ENCODE data around the gene STAT6.
"Not testable (repeated sequence)": the region's sequence is repeated elsewhere in the genome, so short reads cannot be mapped to it uniquely, and the experiment has no call there.

STAT6 gene

DNA sequence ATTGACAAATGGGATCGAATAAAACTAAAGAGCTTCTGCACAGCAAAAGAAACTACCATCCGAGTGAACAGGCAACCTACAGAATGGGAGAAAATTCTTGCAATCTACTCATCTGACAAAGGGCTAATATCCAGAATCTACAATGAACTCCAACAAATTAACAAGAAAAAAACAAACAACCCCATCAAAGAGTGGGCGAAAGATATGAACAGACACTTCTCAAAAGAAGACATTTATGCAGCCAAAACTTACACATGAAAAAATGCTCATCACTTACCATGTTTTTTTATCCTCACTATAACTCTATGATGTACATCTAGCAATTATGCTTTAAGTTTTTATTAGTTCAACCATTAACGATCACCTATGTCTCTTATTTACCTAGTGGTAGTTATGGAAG lies 57.3 kb downstream of the STAT6 start:
- DNase-seq (ENCODE audit: low read depth in 3 of 3) = not testable (repeated sequence)

DNA sequence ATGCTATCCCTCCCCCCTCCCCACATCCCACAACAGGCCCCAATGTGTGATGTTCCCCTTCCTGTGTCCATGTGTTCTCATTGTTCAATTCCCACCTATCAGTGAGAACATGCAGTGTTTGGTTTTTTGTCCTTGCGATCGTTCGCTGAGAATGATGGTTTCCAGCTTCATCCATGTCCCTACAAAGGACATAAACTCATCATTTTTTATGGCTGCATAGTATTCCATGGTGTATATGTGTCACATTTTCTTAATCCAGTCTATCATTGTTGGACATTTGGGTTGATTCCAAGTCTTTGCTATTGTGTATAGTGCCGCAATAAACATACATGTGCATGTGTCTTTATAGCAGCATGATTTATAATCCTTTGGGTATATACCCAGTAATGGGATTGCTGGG lies 58.0 kb downstream of the STAT6 start:
- not testable (repeated sequence) for DNase-seq (ENCODE audit: low read depth in 3 of 3)

DNA sequence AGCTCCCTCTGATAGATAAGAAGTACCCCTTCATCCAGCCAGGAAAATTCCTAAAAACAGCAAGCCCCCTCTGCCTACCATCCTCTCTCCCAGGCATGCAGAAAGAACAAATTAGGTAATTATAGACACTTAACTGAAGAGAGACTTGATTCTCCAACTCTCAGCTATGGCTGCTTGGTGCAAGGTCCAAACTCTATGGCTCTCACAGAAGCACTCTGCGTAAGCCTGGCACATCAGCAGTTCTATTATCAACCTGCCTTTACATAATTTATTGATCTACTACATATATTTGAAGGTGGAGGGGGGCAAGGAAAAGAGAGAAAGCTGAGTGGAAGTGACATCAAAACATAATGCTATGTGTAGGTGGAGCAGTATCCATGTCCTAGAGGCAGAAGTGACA lies 60.2 kb downstream of the STAT6 start:
- DNase-seq (ENCODE audit: low read depth in 3 of 3) = no peak

DNA sequence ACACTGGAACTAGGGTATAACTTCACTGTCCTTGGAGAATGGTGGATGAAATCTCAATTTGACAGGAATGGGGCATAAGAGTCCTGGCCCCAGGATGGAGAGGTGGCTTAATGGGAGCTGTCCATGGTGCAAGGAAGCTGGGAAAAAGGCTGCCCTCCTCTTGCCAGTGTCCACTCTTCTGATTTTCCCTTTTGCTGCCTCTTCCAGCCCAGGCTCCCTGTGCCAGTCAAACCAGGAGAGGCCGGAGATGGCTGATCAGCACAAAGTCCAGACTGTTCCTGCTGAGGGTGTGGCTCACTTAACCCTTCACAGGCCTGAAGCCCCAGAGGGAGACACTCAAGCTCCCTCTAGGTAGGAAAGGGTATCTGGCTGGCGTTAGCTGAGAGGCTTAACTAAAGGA lies 61.3 kb downstream of the STAT6 start, which contains the start of gene MYO1A:
TSS of gene MYO1A (minus strand) at position 240 of the 400 bp plus-strand sequence. CDS start 1,806 bp downstream, outside the sequence.
- no peak for DNase-seq (ENCODE audit: low read depth in 3 of 3)

DNA sequence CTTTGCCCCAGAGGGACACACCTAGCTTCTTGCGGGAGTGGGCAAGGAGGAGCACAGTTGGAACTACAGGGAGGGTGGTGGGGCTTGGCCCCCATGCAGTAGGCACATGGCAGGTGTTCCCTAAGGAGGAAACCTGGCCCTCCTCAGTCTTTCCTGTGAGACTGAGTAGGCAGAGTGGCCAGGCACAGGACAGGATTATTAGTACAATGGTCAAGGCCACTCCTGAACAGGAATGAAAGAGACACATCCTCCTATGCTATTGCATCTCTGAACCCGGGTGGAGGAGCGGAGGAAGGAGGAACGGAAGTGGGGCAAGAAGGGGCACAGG lies 62.1 kb downstream of the STAT6 start:
- no peak for DNase-seq (ENCODE audit: low read depth in 3 of 3)

DNA sequence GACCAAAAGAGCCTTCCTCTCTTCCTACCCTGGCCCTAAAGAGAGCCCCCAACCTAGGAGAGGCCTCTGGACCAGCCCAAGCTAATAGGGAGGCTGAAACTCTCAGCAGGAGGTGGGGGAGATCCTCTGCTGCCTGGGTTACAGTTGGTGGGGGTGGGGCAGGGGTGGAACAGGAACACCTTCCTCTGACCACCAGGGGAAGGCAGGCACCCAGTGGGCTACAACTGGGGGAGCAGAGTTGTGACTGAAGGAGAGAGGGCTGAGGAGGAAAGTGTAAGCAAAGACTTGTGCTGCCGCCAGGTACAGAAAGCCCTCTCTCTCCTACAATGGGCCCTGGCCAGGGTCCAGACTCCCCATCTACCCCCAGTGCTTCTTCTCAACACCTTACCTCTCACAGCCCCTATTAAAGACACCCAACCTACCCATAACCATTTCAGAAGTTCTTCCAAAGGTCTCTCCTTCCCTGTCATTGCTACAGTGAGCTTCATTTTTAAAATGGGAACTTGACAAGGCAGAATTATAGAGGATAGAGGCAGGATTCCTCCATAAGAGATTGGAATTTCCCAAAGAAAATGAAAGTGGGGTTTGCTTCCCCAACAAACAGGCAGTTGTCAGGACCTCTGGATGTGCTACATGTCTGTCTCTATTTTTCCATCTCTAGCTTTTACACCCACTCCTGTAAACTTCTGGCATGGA lies 62.6 kb downstream of the STAT6 start:
- no peak for DNase-seq (ENCODE audit: low read depth in 3 of 3)

DNA sequence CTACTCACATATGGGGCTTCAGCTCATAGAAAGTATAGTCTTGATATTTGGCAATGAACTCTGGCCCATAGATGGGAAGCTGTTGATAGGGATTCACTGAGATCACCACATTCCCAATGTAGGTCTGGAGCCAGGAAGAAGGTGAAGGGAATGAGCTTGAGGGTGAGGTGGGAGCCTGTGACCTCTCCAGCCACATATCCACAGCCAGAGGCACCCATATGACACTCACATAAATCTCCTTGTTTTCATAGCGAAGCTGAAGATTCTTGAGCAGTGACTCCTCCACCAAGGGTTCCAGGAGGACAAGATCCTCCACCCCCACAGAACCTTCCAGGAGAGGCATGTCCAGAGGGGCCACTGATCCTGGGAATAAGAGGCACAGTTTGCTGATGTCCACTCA lies 63.2 kb downstream of the STAT6 start:
- DNase-seq (ENCODE audit: low read depth in 3 of 3) = no peak

DNA sequence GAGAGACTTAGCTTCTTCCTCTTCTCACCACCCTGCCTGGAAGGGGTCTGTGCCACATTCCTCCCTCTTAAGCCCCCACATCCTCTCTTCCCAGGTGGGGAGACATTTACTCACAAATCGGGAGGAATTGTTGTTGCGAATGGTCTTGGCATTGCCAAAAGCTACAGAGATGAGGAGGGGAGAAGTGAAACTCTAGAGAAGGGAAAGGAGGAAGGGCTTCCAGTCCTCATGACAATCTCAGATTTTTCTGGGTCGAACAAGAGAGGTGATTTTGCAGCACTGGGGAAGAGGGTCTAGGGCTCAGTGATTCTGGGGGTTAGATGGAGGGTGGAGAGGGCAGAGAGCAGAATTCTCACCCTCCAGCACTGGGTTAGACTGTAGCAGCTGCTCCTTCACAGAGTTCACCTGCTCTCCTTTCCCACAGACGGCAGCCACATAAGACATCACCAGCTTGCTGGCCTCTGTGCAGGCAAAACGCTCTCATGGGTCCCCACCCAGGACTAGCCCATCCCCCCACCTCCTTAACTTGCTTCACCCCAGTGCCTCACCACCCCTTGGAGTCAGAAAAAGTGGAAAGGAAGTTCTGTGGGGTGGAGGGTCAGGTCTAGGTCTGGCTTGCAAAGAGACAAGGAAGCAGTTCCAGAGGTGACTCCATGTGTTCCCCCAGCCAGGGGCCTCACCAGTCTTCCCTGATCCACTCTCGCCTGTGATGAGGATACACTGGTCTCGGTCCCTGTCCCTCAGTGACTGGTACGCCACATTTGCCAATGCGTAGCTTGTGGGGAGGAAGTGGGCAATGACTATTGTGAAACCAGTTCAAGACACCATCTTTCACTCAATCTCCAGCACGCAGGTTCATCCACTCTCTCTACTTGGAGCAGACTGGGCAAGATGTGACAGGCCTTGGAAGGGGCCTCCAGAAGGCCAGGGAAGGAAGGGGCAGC lies 63.9 kb downstream of the STAT6 start:
- DNase-seq (ENCODE audit: low read depth in 3 of 3) = no peak

DNA sequence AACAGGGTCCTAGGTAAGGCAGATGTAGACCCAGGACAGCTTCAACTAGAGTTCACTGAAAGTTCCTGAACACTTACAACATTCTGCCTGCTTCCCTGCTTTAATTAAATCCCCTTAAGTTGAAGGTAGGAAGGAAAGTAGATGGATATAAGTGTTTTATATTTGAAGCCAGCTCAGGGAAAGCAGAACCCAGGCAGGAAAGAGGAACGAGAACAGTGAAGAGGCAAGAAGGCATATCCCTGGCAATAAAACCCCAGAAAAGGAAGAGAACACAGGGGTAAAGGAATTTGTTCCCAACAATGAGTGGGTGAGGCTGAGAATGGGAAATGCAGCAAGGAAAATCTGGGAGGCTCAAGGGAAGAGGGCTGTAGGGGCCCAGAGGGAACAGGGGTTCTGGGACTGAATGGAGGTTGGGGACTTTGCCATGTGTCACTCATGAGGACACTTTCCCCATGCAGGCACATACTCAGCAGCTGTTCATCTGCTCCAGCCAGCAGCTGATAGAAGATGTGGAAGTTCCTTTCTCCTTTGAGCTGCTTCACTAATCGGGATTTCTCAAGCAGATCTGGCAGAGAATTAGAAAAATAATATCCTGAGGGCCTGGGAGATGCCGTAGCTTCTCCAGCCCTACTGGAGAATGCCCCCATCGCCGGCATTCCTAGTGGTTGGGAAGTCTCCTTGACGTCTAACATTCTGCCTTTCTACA lies 64.9 kb downstream of the STAT6 start:
- no peak for DNase-seq (ENCODE audit: low read depth in 3 of 3)
